PC-9 (cell line): ENCODE results near the gene CDHR5. TPM values are rescaled to one million over a fixed set of nuclear protein-coding genes. Genes with fewer than 3 reads are reported as not detected.

ENCODE experiments used
- BruUV-seq: library from RNA; stranded (reverse); fragments of 400-500 nt; replicated peaks from 2 replicates; lab custom pipeline; 2021; lab: Mats Ljungman, UMichigan
- CTCF ChIA-PET: fragments of 300-600 bp; sonication (Branson Sonifier 250); formaldehyde crosslinking; loops from one replicate; lab custom pipeline; 2022; ENCODE audit warnings: antibody characterized with exemption; lab: Charles Lee
- POLR2A ChIA-PET: fragments of 300-600 bp; sonication (Branson Sonifier 250); formaldehyde crosslinking; loops from one replicate; lab custom pipeline; 2022; ENCODE audit warnings: antibody characterized with exemption; ENCODE audit not compliant: unreplicated experiment; lab: Charles Lee
- DNase-seq, 2 experiments: peaks; one replicate each; pipeline versions ENCODE4 v3.0.0 to v3.0.0-alpha.2; 2015 to 2022; ENCODE audit warnings: mixed read lengths in 1 of 2
- H2AFZ ChIP-seq: fragments of 200-600 bp; sonication (generic); 2 replicates; pipeline ENCODE4 v1.8.1; 2017; ENCODE audit warnings: antibody characterized with exemption
- H3F3A ChIP-seq: fragments of 200-600 bp; sonication (generic); 2 replicates; pipeline ENCODE4 v1.8.1; 2017; ENCODE audit warnings: antibody characterized with exemption, mild to moderate bottlenecking, low read depth; ENCODE audit not compliant: insufficient read depth
- H3K27ac ChIP-seq: fragments of 200-600 bp; sonication (generic); 2 replicates; pipeline ENCODE4 v1.6.1; 2016; ENCODE audit warnings: mixed run types
- H3K27me3 ChIP-seq: fragments of 200-600 bp; sonication (generic); 2 replicates; pipeline ENCODE4 v1.6.1; 2016; ENCODE audit warnings: low read depth, mixed run types; ENCODE audit not compliant: insufficient read depth
- H3K36me3 ChIP-seq: fragments of 200-600 bp; sonication (generic); 2 replicates; pipeline ENCODE4 v1.6.1; 2016; ENCODE audit warnings: low read depth, mixed run types
- H3K4me1 ChIP-seq: fragments of 200-600 bp; sonication (generic); replicated peaks from 2 replicates; pipeline ENCODE4 v1.6.1; 2016; ENCODE audit warnings: mixed run types; ENCODE audit not compliant: insufficient read depth
- H3K4me2 ChIP-seq: fragments of 200-600 bp; sonication (generic); 2 replicates; pipeline ENCODE4 v1.6.1; 2017; ENCODE audit warnings: mixed run types
- H3K4me3 ChIP-seq: fragments of 200-600 bp; sonication (generic); 2 replicates; pipeline ENCODE4 v1.6.1; 2016; ENCODE audit warnings: mixed run types
- H3K79me2 ChIP-seq: fragments of 200-600 bp; sonication (generic); 2 replicates; pipeline ENCODE4 v1.6.1; 2017; ENCODE audit warnings: low read depth, mixed run types
- H3K9me2 ChIP-seq: fragments of 200-600 bp; sonication (generic); 2 replicates; pipeline ENCODE4 v1.8.1; 2017; ENCODE audit warnings: mild to moderate bottlenecking; ENCODE audit not compliant: insufficient read depth
- H3K9me3 ChIP-seq: fragments of 200-600 bp; sonication (generic); 2 replicates; pipeline ENCODE4 v1.8.1; 2016; ENCODE audit warnings: low read depth; ENCODE audit not compliant: insufficient read depth
- H4K20me1 ChIP-seq: fragments of 200-600 bp; sonication (generic); 2 replicates; pipeline ENCODE4 v1.8.1; 2017; ENCODE audit not compliant: insufficient read depth
- CTCF ChIP-seq: fragments of 200-600 bp; sonication (generic); conservative IDR thresholded peaks from 2 replicates; pipeline ENCODE4 v1.6.1; 2017; ENCODE audit warnings: mixed run types, antibody characterized with exemption, mild to moderate bottlenecking, moderate library complexity
- EZH2 ChIP-seq: fragments of 200-600 bp; sonication (generic); IDR thresholded peaks from 2 replicates; pipeline ENCODE4 v1.8.0; 2017; ENCODE audit warnings: antibody characterized with exemption, low read depth
- intact Hi-C: fragments of 100-400 bp; cut with micrococcal nuclease; formaldehyde crosslinking; loops from one replicate; pipeline ENCODE4 v1.10.0; 2022; ENCODE audit not compliant: unreplicated experiment
- total RNA-seq: library from RNA; stranded (reverse); gene quantifications from 2 replicates; pipeline ENCODE4 v1.2.3, GENCODE V29; 2021

Gene CDHR5
- total RNA-seq, 1 experiment from 2014 or later, result not detected

GRCh38 chr11:584287-584686 lies 40.5 kb downstream of the CDHR5 start:
- intact Hi-C loops, result no loop called here
- DNase-seq, result no peak
- ChIA-PET CTCF (no interaction called here), POLR2A (no interaction called here)
- H3K4me3 ChIP-seq, result no peak overlapping the region
- no peak for TF ChIP-seq CTCF
- TF ChIP-seq EZH2, result no peak
- BruUV-seq, result no TSS peak
- no peaks in the 10 kb centered on the region for H3K27me3 ChIP-seq
- H4K20me1 ChIP-seq, result peaks cover 24% of the 10 kb centered on the region
- H3K9me3 ChIP-seq, result no peaks in the 10 kb centered on the region
- H3K4me2 ChIP-seq, result no peak overlapping the region
- no peaks in the 10 kb centered on the region for H3K36me3 ChIP-seq
- H2AFZ ChIP-seq, result no peak overlapping the region
- H3K79me2 ChIP-seq, result peaks cover 27% of the 10 kb centered on the region
- no peaks in the 10 kb centered on the region for H3K4me1 ChIP-seq
- H3K9me2 ChIP-seq, result no peaks in the 10 kb centered on the region
- H3F3A ChIP-seq, result no peaks in the 10 kb centered on the region; the same call in 1 of the 2 replicates
- no peak overlapping the region for H3K27ac ChIP-seq

GRCh38 chr11:581752-582151 lies 43.0 kb downstream of the CDHR5 start:
- Histone ChIP-seq H3K36me3 (no peaks in the 10 kb centered on the region; the same call in 1 of the 2 replicates), H3K4me1 (peaks cover 16% of the 10 kb centered on the region), H4K20me1 (peaks cover 47% of the 10 kb centered on the region), H3K4me3 (no peak overlapping the region), H3K79me2 (peaks cover 52% of the 10 kb centered on the region), H3K27me3 (no peaks in the 10 kb centered on the region), H3K27ac (no peak overlapping the region), H3F3A (no peaks in the 10 kb centered on the region), H3K9me2 (no peaks in the 10 kb centered on the region), H3K9me3 (no peaks in the 10 kb centered on the region), H3K4me2 (no peak overlapping the region), H2AFZ (no peak overlapping the region)
- ChIA-PET CTCF (no interaction called here), POLR2A (no interaction called here)
- no peak for DNase-seq
- intact Hi-C loops, result no loop called here
- BruUV-seq, result no TSS peak
- TF ChIP-seq CTCF, result no peak
- no peak for TF ChIP-seq EZH2

- POLR2A ChIA-PET, result no interaction called here
- intact Hi-C loops, result no loop called here
Measured at GRCh38 chr11:581342-581741, 43.4 kb downstream of the CDHR5 start.

More at GRCh38 chr11:581342-581741, 43.4 kb downstream of the CDHR5 start:
- Histone ChIP-seq H3K9me3 (no peaks in the 10 kb centered on the region), H2AFZ (no peak overlapping the region), H3K9me2 (no peaks in the 10 kb centered on the region), H3K4me3 (no peak overlapping the region), H3K36me3 (no peaks in the 10 kb centered on the region; the same call in 1 of the 2 replicates), H3K27ac (no peak overlapping the region), H3K79me2 (peaks cover 53% of the 10 kb centered on the region), H4K20me1 (peaks cover 47% of the 10 kb centered on the region), H3K4me2 (no peak overlapping the region), H3K27me3 (no peaks in the 10 kb centered on the region), H3K4me1 (peaks cover 16% of the 10 kb centered on the region), H3F3A (no peaks in the 10 kb centered on the region)
- CTCF ChIA-PET, result no interaction called here
- BruUV-seq, result no TSS peak
- no peak for DNase-seq
- no peak for TF ChIP-seq EZH2
- no peak for TF ChIP-seq CTCF
